ENCODE data around the gene SASH1. TPM values are rescaled to one million over a fixed set of nuclear protein-coding genes. Genes with fewer than 3 reads are reported as not detected.

Gene SASH1
- polyA plus RNA-seq, 1 donor from 2014 or later: 7.0 TPM

DNA sequence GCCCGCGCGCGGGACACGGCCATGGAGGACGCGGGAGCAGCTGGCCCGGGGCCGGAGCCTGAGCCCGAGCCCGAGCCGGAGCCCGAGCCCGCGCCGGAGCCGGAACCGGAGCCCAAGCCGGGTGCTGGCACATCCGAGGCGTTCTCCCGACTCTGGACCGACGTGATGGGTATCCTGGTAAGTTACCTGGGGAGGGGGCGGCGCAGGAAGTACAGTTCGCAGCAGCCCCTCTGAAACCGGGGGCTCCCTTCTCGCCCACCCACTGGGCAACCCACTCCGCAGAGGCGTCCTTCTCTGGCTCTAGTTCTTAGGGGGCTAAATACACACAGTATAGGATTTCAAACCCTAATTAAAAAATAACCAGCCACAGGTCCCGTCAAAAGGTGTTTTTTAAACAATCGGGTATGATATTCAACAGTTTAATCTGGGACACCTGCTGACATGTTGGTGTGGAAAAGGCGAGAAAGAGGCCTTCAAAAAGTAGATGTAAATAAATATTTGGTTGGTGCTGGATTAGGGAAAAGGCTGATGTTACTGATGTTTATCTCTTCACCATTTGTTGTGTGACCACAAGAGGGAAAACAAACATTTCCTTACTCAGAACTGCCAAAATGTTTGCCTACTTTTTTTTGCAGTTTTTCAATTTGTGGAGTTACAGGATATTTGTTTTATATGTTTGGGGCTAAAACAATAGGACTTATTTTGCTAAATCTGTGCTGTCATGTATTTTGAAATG, 577 bp downstream of the SASH1 start:
- no peaks in the 10 kb centered on the region for H3K79me2 ChIP-seq (replicated peaks; ENCODE audit: insufficient read depth, low read length)
- no peak overlapping the region for H2AFZ ChIP-seq (ENCODE audit: low read depth, low read length)
- H3K9ac ChIP-seq (ENCODE audit: low read length): peak overlapping the region; percentile 39
- no peaks in the 10 kb centered on the region for H3K9me2 ChIP-seq (ENCODE audit: insufficient read depth, low read length)
- no peaks in the 10 kb centered on the region for H3K36me3 ChIP-seq (ENCODE audit: insufficient read depth, low read length)
- peaks cover 45% of the 10 kb centered on the region for H3K27me3 ChIP-seq (ENCODE audit: insufficient read depth, low read depth, low read length)
- no peaks in the 10 kb centered on the region for H3F3A ChIP-seq (ENCODE audit: insufficient read depth, low read length, poor library complexity, severe bottlenecking)
- peak overlapping the region; percentile 68 for H3K4me3 ChIP-seq (ENCODE audit: low read length)
- H3K4me2 ChIP-seq (ENCODE audit: low read length): no peak overlapping the region
- no peaks in the 10 kb centered on the region for H4K20me1 ChIP-seq (ENCODE audit: insufficient read depth)
- no peaks in the 10 kb centered on the region for H3K9me3 ChIP-seq (ENCODE audit: low read length)
- TF ChIP-seq RAD21 (conservative IDR thresholded peaks at IDR 0.05) (no peak), TAF1 (IDR thresholded peaks at IDR 0.05; ENCODE audit: low read depth) (no peak), EP300 (conservative IDR thresholded peaks at IDR 0.05; ENCODE audit: poor library complexity, severe bottlenecking) (no peak), EZH2 (IDR thresholded peaks at IDR 0.05; ENCODE audit: borderline replicate concordance, insufficient read depth, low read length, poor library complexity, severe bottlenecking) (no peak), MXI1 (conservative IDR thresholded peaks at IDR 0.05; ENCODE audit: poor library complexity, severe bottlenecking) (no peak), SMC3 (conservative IDR thresholded peaks at IDR 0.05; ENCODE audit: poor library complexity) (no peak), POLR2AphosphoS5 (IDR thresholded peaks at IDR 0.05) (no peak)
- TF ChIP-seq, protein P1, sequence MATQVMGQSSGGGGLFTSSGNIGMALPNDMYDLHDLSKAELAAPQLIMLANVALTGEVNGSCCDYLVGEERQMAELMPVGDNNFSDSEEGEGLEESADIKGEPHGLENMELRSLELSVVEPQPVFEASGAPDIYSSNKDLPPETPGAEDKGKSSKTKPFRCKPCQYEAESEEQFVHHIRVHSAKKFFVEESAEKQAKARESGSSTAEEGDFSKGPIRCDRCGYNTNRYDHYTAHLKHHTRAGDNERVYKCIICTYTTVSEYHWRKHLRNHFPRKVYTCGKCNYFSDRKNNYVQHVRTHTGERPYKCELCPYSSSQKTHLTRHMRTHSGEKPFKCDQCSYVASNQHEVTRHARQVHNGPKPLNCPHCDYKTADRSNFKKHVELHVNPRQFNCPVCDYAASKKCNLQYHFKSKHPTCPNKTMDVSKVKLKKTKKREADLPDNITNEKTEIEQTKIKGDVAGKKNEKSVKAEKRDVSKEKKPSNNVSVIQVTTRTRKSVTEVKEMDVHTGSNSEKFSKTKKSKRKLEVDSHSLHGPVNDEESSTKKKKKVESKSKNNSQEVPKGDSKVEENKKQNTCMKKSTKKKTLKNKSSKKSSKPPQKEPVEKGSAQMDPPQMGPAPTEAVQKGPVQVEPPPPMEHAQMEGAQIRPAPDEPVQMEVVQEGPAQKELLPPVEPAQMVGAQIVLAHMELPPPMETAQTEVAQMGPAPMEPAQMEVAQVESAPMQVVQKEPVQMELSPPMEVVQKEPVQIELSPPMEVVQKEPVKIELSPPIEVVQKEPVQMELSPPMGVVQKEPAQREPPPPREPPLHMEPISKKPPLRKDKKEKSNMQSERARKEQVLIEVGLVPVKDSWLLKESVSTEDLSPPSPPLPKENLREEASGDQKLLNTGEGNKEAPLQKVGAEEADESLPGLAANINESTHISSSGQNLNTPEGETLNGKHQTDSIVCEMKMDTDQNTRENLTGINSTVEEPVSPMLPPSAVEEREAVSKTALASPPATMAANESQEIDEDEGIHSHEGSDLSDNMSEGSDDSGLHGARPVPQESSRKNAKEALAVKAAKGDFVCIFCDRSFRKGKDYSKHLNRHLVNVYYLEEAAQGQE (IDR thresholded peaks at IDR 0.05; ENCODE audit: borderline replicate concordance): no peak
- TF ChIP-seq, protein P2, sequence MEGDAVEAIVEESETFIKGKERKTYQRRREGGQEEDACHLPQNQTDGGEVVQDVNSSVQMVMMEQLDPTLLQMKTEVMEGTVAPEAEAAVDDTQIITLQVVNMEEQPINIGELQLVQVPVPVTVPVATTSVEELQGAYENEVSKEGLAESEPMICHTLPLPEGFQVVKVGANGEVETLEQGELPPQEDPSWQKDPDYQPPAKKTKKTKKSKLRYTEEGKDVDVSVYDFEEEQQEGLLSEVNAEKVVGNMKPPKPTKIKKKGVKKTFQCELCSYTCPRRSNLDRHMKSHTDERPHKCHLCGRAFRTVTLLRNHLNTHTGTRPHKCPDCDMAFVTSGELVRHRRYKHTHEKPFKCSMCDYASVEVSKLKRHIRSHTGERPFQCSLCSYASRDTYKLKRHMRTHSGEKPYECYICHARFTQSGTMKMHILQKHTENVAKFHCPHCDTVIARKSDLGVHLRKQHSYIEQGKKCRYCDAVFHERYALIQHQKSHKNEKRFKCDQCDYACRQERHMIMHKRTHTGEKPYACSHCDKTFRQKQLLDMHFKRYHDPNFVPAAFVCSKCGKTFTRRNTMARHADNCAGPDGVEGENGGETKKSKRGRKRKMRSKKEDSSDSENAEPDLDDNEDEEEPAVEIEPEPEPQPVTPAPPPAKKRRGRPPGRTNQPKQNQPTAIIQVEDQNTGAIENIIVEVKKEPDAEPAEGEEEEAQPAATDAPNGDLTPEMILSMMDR (IDR thresholded peaks at IDR 0.05; ENCODE audit: poor library complexity, severe bottlenecking): no peak
- H3K27ac ChIP-seq (ENCODE audit: low read length): no peak overlapping the region

DNA sequence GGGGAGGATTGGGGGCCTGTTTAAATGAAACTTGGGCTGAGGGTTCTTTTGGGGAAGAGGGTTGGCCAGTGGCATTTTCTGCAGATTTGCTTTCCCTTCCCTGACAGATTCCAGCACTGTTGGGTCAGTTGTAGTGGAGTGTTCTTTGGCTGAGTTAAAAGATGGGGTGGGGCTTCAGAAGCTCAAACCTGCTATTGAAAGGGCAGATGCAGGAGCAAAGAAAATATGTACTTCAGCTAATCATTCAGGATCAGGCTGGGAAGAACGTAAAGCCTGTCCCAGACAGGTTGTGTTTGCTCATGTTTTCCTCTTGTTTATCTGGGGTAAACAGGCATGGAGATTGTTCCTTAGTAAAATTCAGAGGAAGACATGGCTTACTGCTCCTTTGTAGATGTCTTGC, 2.5 kb downstream of the SASH1 start:
- H4K20me1 ChIP-seq (ENCODE audit: insufficient read depth): no peaks in the 10 kb centered on the region
- H3K27ac ChIP-seq (ENCODE audit: low read length): no peak overlapping the region
- H3K9me2 ChIP-seq (ENCODE audit: insufficient read depth, low read length): no peaks in the 10 kb centered on the region
- no peak overlapping the region for H3K4me3 ChIP-seq (ENCODE audit: low read length)
- no peaks in the 10 kb centered on the region for H3K79me2 ChIP-seq (replicated peaks; ENCODE audit: insufficient read depth, low read length)
- no peak overlapping the region for H3K4me2 ChIP-seq (ENCODE audit: low read length)
- no peaks in the 10 kb centered on the region for H3K9me3 ChIP-seq (ENCODE audit: low read length)
- TF ChIP-seq EP300 (conservative IDR thresholded peaks at IDR 0.05; ENCODE audit: poor library complexity, severe bottlenecking) (no peak), EZH2 (IDR thresholded peaks at IDR 0.05; ENCODE audit: borderline replicate concordance, insufficient read depth, low read length, poor library complexity, severe bottlenecking) (no peak), SMC3 (conservative IDR thresholded peaks at IDR 0.05; ENCODE audit: poor library complexity) (no peak), TAF1 (IDR thresholded peaks at IDR 0.05; ENCODE audit: low read depth) (no peak)
- peaks cover 45% of the 10 kb centered on the region for H3K27me3 ChIP-seq (ENCODE audit: insufficient read depth, low read depth, low read length)
- H3K9ac ChIP-seq (ENCODE audit: low read length): no peak overlapping the region
- no peak overlapping the region for H2AFZ ChIP-seq (ENCODE audit: low read depth, low read length)
- no peaks in the 10 kb centered on the region for H3F3A ChIP-seq (ENCODE audit: insufficient read depth, low read length, poor library complexity, severe bottlenecking)
- no peaks in the 10 kb centered on the region for H3K36me3 ChIP-seq (ENCODE audit: insufficient read depth, low read length)

All from neural cell (in vitro differentiated cells).